Heart right ventricle (tissue), 16 donors: ENCODE results near the gene PROM2. TPM values are rescaled to one million over a fixed set of nuclear protein-coding genes. Genes with fewer than 3 reads are reported as not detected.
A peak's percentile ranks its signal among the peaks of the same experiment; 100 is the strongest.

Experiments used
- ATAC-seq, 8 donors: fragments of 200-7000 bp; cut with Tn5 transposase; one replicate each; pipeline ENCODE4 v1.9.1; 2020; ENCODE audit warnings: mild to moderate bottlenecking in 8 of 8, moderate library complexity in 8 of 8, moderate number of reproducible peaks in 1 of 8
- DNase-seq, 2 donors: peaks; one replicate each; pipeline ENCODE4 v3.0.0-alpha.2; 2020
- H3K27ac ChIP-seq, 10 donors: fragments of 200-600 bp; sonication (generic) in 2 of 10; one replicate each; pipeline versions ENCODE4 v1.5.0 to v1.8.0; 2020 to 2022; ENCODE audit warnings: mild to moderate bottlenecking in 3 of 10
- H3K27me3 ChIP-seq, 7 donors: fragments of 200-600 bp; one replicate each; pipeline ENCODE4 v1.8.0; 2021 to 2022; ENCODE audit warnings: mild to moderate bottlenecking in 2 of 7
- H3K36me3 ChIP-seq, 9 donors: fragments of 200-600 bp; sonication (generic) in 1 of 9; one replicate each; pipeline versions ENCODE4 v1.5.0 to v1.8.0; 2020 to 2022; ENCODE audit warnings: mild to moderate bottlenecking in 2 of 9
- H3K4me1 ChIP-seq, 9 donors: fragments of 200-600 bp; sonication (generic) in 1 of 9; one replicate each; pipeline versions ENCODE4 v1.5.0 to v1.8.0; 2020 to 2022; ENCODE audit warnings: mild to moderate bottlenecking in 4 of 9
- H3K4me3 ChIP-seq, 10 donors: fragments of 200-600 bp; sonication (generic) in 2 of 10; one replicate each; pipeline versions ENCODE4 v1.5.0 to v1.8.0; 2020 to 2022; ENCODE audit warnings: mild to moderate bottlenecking in 7 of 10, moderate library complexity in 2 of 10
- H3K9me3 ChIP-seq, 11 donors: fragments of 200-600 bp in 10 of 11; sonication (generic) in 2 of 11; one replicate each; pipeline versions ENCODE4 v1.5.0 to v1.8.0; 2013 to 2022; ENCODE audit warnings: mild to moderate bottlenecking in 2 of 11, control low read depth in 1 of 11, moderate library complexity in 1 of 11
- CTCF ChIP-seq, 9 donors: fragments of 200-600 bp; sonication (generic) in 2 of 9; IDR thresholded peaks; one replicate each; pipeline versions ENCODE4 v1.5.0 to v1.8.0; 2021 to 2022; ENCODE audit warnings: antibody characterized with exemption in 9 of 9, mild to moderate bottlenecking in 5 of 9, moderate library complexity in 1 of 9
- WGBS, 2 donors: extraction: QIAGEN DNeasy Blood & Tissue Kit; methylation state at CpG; one replicate each; pipeline ENCODE4 v1.1.7; 2013; ENCODE audit warnings: inconsistent platforms in 1 of 2; 5-methylcytosine and 5-hydroxymethylcytosine counted together
- intact Hi-C, 10 donors: fragments of 100-400 bp; cut with DNase I; formaldehyde crosslinking; loops; one replicate each; pipeline versions ENCODE4 v1.11.1 to v1.14.2; 2022
- polyA plus RNA-seq, 2 donors: library from polyadenylated mRNA; stranded (reverse); fragments of 200-250 nt; gene quantifications; one replicate each; pipeline ENCODE4 v1.2.3, GENCODE V29; 2013
- total RNA-seq, 10 donors: library from RNA; stranded (reverse); fragmentation: NEBNext Ultra II Directional in 3 of 10; extraction: Animal tissue kit (Norgen Biotek cat#: 25700) in 3 of 10; gene quantifications; one replicate each; pipeline versions ENCODE4 v1.2.1 to v1.2.4, GENCODE V29; 2021 to 2023
- donor health status: Arrhythmogenic right ventricular cardiomyopathy.
- donor health status: ischemic (EF 13 %, LVEDD 7.1; RV severe dilation, severe dysfunction).
- donor health status: healthy with polysubstance abuse.
- donor health status: DM: no; HTN: yes; CAD: no.
- donor health status: DM: no; HTN: no; CAD: no.
- donor health status: ischemic (EF 25% LVEDD 6.9; RV normal size, moderate dysfunction).
- donor health status: ischemic (EF 25% LVEDD 5.7; RV mildly dilated, moderate dysfunction).
- donor health status: healthy.
- donor health status: DM: yes; HTN: yes; CAD: no.
- donor health status: Ischemic cardiomyopathy.
- donor health status: ischemic (EF 35%, LVEDD 5.7; RV mildly dilated, moderate dysfunction).
- donor health status: nonischemic (EF 11% LVEDD 7.7; RV severe dilation, severe dysfunction).
- donor health status: DM: yes; HTN: yes; CAD: no.
- donor health status: PGD.
- donor health status: ischemic (EF 29% LVEDD 5.4; RV normal size, mild dysfunction).
- donor health status: nonischemic (EF 23%, LVEDD 6.1; RV moderate dilation, normal function).

Gene PROM2
- total and polyA plus RNA-seq, 12 donors, result 0.32 to 3.4 (median 0.94) TPM

GRCh38 chr2:95332036-95332435, 57.8 kb downstream of the PROM2 start:
- no peak for TF ChIP-seq CTCF (IDR thresholded peaks at IDR 0.05)
- H3K36me3 ChIP-seq, result no peaks in the 10 kb centered on the region
- ATAC-seq (no peak), DNase-seq (no peak)
- H3K4me1 ChIP-seq, result peaks cover 0 to 6% (median 0%) of the 10 kb centered on the region in 9 donors
- WGBS, 2 donors, result 93 to 95% methylated on average over 8 of the region's 8 CpGs
- no peaks in the 10 kb centered on the region for H3K27me3 ChIP-seq
- no peaks in the 10 kb centered on the region for H3K9me3 ChIP-seq
- no peak overlapping the region for H3K4me3 ChIP-seq
- no peak overlapping the region for H3K27ac ChIP-seq
- intact Hi-C loops, result no loop called here

- DNase-seq, result no peak
- intact Hi-C loops, result no loop called here
- WGBS, 2 donors, result 79 to 85% methylated on average over 7 of the region's 7 CpGs
These were observed 58.8 kb downstream of the PROM2 start for GRCh38 chr2:95333056-95333455.

GRCh38 chr2:95333888-95334338, 59.7 kb downstream of the PROM2 start:
- ATAC-seq, result no peak
- no peak for TF ChIP-seq CTCF (IDR thresholded peaks at IDR 0.05)
- H3K4me3 ChIP-seq, result no peak overlapping the region
- peaks cover 0 to 9% (median 0%) of the 10 kb centered on the region in 7 donors for H3K27me3 ChIP-seq
- no peaks in the 10 kb centered on the region for H3K36me3 ChIP-seq
- H3K9me3 ChIP-seq, result no peaks in the 10 kb centered on the region
- DNase-seq, result peak in 1 of 2 donors; percentile 9
- WGBS, 2 donors, result 77% methylated on average over 11 of the region's 11 CpGs
- no peak overlapping the region for H3K27ac ChIP-seq
- peaks cover 0 to 6% (median 0%) of the 10 kb centered on the region in 9 donors for H3K4me1 ChIP-seq
- intact Hi-C loops, result no loop called here

More at GRCh38 chr2:95333056-95333455, 58.8 kb downstream of the PROM2 start:
- ATAC-seq, result no peak
- Histone ChIP-seq H3K27me3 (peaks cover 0 to 9% (median 0%) of the 10 kb centered on the region in 7 donors), H3K4me1 (peaks cover 0 to 6% (median 0%) of the 10 kb centered on the region in 9 donors), H3K36me3 (no peaks in the 10 kb centered on the region), H3K27ac (no peak overlapping the region), H3K4me3 (no peak overlapping the region), H3K9me3 (no peaks in the 10 kb centered on the region)
- no peak for TF ChIP-seq CTCF (IDR thresholded peaks at IDR 0.05)

- no peaks in the 10 kb centered on the region for H3K9me3 ChIP-seq
- intact Hi-C loops, result no loop called here
- peaks cover 0 to 5% (median 0%) of the 10 kb centered on the region in 9 donors for H3K4me1 ChIP-seq
- 88 to 100% methylated on average over 1 of the region's 1 CpG for WGBS, 2 donors
- ATAC-seq, result no peak
- no peaks in the 10 kb centered on the region for H3K36me3 ChIP-seq
- DNase-seq, result no peak
- peaks cover 0 to 9% (median 0%) of the 10 kb centered on the region in 7 donors for H3K27me3 ChIP-seq
- TF ChIP-seq CTCF (IDR thresholded peaks at IDR 0.05), result no peak
- H3K4me3 ChIP-seq, result no peak overlapping the region
- H3K27ac ChIP-seq, result no peak overlapping the region
These were observed 60.8 kb downstream of the PROM2 start for GRCh38 chr2:95334916-95335641.
